GM19193 (cell line): Measurements from ENCODE around the gene ZFAND3.
A peak's percentile ranks its signal among the peaks of the same experiment; 100 is the strongest.

ENCODE experiments used
- POLR2A ChIP-seq: IDR thresholded peaks from 4 replicates; pipeline ENCODE4 v1.6.1; 2011; ENCODE audit not compliant: insufficient read depth, insufficient read length; ENCODE audit errors: extremely low read depth

ZFAND3 gene

DNA sequence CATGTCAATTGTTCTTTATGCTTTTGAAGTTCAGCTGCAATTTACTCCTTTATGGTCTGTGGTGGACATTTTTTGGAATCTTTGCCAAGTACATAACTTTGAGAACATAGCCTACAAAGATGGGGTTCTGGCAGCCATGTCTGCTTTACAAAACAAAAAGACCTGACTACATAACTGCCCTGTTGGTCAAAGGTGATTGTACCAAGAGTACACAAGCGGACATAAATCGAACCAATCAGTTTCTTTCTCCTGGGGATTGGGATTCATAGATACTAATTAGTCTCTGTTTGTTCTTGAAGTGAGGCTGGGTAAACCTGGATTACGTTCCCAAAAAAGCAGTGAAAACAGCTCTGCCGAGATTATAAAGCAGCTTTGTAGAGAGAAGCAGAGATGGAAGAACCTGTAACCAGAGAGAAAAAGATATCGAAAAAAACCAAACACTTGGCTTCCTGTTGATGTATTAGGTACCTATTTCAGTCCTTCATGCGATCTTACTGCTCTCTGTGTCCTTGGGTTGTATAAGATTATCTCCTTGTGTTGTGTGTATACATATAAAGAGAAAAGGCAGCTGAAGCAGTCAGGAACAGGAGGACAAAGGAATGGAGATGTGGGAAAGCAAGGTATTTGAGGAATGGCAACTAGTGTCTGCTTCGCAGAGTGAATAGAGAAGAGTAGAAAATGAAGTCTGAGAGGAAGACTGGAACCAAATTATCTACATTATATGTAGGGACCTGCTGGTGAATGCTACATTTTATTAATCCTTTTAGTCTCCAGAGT lies 2.7 kb upstream of the ZFAND3 start:
- no peak for TF ChIP-seq POLR2A

DNA sequence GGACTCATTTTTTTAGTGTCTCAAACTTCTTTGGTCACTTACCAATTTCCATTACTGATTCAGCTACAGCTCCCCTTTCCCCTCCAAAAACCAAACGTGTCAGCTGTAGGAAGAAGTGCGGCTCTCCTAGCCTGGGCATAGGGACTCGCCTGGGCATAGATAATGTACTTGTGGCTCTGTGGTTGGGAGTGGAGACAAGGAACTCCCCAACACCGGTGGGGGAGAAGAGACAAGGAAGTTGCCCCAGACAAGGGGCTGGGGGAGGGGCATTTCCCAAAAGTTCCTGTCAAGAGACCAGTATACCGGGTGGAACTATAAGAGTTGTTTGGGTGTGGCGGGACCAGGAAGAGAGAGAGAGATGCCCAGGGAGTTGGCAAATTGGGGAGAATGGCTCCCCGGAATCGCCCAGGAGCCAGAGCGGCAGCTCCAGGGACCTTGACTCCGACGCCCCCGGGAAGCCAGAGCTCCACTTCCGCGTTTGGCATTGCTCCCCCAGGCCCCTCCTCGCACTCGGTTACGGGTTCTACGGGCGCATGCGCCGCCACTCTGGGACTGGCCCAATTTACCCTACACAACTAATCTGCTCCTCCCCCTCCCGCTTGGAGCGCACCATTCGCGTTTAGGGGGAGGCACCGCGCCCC lies 871 bp upstream of the ZFAND3 start:
- TF ChIP-seq POLR2A = peak; percentile 98

DNA sequence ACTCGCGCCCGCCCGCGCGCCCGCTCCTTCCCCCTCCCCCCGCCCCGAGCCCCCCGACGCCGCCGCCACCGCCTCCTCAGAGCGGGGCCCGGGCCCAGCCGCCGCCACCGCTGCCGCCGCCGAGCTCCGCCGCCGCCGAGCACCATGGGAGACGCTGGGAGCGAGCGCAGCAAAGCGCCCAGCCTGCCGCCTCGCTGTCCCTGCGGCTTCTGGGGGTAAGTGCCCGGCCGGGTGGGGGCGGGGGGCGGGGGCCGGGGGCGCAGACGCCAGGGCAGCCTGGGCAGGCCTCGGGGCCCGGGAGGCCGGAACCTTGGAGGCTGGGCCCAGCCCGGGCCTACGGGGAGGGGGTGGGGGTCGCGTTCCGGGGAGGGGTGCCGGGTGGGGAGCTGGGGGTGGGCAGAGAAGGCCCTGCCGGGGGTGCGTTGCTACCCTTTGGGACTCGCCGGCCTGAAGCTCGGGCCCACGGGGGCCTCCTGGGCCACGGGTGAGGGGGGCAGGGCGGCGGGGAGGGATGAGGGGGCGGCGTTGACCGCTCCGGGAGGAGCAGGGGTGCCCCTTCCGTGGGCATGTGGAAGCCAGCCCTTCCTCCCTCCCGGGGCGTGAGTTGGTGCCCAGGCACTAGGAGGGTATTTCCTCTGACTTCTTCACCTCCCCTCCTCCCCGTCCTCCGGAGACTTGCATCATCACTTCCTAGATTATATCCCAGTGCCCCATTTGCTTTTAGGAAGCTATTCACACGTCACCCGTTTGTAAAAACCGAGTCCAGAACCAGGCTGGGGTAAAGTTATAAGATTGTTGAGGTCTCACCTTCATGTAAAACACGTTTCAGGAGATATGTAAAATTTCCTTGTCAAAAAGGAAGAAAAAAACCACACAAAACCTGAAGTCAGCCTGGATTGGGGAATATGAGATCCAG lies 533 bp downstream of the ZFAND3 start:
- no peak for TF ChIP-seq POLR2A

DNA sequence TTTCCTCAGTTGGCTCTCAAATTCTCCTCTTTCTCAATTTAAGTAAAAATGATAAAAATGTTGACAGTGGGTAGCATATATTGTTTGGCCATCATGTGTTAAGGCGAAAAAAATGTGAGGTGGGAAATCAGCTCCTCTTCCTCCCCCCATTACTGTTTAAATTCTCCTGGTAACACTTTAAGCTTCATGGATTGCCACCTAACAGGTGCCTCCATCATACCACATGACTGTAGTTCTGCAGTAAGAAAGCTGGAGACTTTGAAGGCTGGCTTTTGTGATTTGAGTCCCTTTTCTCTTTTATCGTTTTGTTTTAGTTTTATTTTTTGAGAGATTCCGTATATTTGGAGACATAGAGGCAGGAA lies 1.2 kb downstream of the ZFAND3 start:
- no peak for TF ChIP-seq POLR2A

DNA sequence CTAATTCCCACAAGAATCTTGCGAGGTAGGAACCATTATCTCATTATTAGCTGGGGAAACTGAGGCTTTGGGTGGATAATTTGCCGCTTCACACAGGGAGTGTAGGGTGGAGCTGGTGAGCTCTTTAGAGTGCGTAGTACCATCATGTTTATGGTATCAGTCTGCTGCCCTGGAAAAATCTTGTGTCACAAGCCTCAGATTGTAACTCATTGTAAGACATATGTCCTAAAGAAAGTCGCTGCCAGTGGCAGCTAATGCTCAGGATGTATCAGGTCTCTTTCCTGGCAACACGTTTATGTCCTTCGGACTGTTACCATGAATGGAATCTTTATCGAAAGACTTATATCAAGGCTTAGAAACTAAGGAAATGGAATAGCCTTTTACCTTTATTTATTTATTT lies 1.9 kb downstream of the ZFAND3 start:
- no peak for TF ChIP-seq POLR2A

DNA sequence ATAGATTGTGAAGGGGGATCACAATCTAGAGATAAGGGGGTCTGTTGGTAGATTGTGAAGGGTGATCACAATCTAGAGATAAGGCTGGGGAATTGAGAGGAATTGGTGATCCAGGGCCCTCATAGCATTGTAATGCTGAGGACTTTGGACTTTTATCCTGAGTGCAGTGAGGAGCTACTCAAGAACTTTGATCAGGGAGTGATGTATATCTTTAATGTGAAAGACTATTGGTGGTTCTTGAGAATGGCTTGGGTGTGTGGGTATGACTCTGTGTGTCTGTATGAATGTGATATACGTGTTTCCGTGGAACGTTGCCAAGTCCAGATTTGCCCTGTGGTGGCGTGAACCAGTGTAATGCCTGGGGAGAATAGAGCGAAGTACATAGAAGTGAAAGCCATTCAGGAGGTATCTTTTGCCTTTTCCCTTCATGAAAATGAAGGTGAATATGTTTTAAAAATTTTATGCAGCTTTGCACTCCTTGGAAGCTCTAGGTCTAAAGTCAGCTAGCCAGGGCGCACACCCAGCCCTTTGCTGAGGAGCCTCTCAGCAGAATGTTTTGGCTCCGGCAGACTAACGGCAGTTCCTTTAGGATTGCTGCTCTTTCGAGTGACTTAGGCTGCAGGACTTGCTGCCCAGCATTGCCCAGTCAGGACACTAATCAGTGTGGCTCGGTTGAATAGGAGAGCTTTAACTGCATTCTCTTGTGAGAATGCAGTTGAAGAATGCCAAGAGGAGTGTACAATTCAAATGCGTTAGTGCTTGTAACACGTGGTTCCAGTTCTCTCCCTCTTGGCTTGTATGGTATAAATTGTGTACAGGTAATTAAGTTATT lies 3.5 kb downstream of the ZFAND3 start:
- no peak for TF ChIP-seq POLR2A

DNA sequence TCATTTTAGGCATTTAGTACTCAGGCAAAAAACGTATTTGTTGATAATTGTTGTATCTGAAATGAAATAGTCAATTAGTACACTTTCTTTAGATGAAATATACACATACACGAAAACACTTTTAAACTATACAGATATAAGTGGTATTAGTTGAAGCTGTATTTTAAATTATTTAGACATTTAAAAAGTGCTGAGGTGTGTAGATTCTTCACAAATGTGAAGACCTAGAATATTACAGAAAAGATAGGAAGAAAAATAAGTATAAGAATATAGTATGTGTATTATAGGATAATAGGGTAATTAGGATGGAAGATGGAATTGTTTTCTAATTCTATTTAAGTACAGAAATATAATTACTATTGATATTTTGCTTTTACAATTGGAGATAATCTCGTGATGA lies 4.6 kb downstream of the ZFAND3 start:
- no peak for TF ChIP-seq POLR2A

DNA sequence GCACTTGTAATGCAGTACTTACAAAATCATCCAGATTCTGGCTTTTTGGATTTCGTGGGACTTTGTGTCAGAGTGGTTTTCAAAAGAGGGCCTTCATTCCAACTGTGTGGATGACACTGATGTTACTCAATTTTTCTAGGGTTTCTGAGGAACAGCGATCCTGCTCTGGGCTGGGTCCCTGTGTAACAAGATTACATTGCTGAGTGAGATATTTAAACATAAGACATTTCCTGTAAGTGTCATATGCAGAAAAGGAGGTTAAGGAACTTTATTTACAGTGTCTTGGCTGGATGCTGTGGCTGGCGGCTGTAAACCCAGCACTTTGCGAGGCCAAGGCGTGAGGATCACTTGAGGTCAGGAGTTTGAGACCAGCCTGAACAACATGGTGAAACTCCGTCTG lies 6.7 kb downstream of the ZFAND3 start:
- no peak for TF ChIP-seq POLR2A

DNA sequence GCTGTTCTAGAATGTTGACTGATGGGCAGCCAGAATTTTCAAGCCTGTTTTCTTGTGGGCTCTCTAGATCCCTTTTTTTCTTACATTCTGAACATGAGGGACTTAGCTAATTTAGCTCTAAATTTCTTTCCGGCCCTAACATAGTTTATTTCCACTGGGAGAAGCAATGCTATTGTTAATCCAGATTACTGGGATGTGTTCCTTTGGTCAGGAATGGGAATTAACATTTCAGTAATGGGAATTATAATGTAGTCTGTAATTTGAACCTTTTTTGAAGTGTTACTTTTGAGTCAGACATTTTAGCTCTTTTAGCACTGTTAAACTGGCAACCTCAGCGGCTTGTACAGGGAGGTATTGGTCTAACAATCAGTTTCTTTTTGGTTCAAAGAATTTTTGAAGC lies 7.5 kb downstream of the ZFAND3 start:
- no peak for TF ChIP-seq POLR2A

DNA sequence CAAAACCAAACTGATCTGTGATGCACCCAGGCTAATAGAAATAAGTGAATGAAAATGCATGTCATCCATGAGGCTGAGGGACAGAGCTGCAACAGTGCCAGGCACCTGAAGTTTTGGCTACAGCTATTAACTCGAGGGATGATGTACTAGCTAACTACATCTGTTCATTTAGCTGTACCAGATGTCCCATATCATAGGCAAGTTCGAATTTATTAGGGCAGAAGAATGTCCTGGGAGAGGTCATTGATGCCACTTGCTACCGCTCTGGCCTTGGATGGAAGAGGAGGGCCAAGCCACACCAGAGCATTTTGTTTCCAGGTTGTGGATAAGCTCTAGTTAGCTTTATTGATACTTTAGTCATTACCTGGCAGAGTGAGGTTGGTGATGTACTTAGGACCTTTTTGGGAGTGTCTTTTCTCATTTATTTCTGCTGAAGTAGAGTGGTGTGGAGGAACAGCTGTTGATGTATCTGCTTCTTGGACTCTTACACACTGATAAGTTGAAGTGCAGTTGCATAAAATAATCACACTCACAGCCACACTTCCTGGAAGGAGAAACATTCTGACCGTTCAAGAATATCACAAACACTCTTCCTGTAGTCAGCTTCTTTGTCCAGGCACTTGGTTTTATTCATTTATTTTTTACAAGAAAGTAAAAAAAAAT lies 8.2 kb downstream of the ZFAND3 start:
- TF ChIP-seq POLR2A = no peak

DNA sequence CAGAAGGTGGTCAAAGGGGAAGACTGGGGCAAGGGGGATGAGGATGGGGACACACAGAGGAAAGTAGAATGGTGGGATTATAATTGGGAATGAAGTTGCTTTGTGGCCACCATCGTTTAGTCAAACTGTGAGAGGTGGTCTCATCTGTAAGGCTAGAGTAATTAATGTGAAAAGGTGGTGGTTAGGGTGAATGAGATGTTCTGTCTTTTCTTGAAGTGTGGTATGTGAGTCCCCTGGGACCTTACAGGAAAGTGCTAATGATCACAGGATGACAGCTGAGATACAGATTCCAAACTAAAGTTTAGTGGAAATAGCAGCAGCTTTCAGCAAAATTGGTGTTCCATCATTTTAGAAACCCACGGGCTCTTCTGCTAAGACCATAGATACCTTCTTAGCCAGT lies 10.7 kb downstream of the ZFAND3 start:
- no peak for TF ChIP-seq POLR2A

DNA sequence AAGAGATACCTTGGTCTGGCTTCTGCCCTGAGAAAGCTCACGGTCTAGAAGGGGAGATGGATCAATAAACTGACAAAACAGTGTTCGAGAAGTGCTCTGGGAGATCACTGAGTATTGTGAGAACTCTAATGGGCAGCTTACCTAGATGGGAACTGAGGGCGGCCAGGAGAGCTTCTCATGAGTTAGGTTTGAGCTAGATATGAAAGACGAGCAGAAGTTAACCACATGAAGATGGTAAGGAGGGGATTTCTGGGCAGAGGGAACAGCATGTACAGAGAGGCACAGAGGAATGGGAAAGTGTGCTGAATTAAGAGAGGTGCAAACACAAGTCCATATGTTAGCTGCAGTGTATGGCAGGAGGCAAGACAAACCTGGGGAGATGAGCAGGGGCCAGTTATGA lies 11.9 kb downstream of the ZFAND3 start:
- no peak for TF ChIP-seq POLR2A

DNA sequence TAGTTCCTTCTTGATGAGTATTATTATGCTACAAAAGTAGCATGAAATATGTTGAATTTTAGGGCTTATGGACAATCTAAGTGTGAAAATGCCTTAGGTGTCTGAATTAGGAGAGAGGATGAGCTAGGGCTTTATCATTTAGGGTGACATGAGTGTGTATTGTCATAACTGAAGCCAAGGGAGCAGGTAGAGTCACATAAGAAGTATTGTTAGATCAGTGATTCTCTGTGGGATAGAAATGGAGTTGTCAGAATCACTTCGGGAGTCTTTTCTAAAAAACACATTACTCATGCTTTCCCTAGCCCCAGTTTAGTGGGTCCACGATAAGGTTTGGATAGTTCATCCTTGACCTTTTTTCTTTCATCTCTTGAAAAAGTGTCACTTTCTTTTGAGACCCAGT lies 16.4 kb downstream of the ZFAND3 start:
- no peak for TF ChIP-seq POLR2A
